Osteocyte (in vitro differentiated cells): ENCODE data around the gene BFSP1. TPM values are rescaled to one million over a fixed set of nuclear protein-coding genes. Genes with fewer than 3 reads are reported as not detected.

Source experiments
- DNase-seq: peaks from one replicate; pipeline ENCODE4 v3.0.0; 2021; ENCODE audit warnings: mixed read lengths; ENCODE audit not compliant: unreplicated experiment; ENCODE audit errors: extremely low spot score
- H3K27ac Mint-ChIP-seq: one replicate; pipeline ENCODE4 v1.8.0; 2021; ENCODE audit warnings: mild to moderate bottlenecking, mixed read lengths; ENCODE audit not compliant: unreplicated experiment
- H3K27me3 Mint-ChIP-seq: one replicate; pipeline ENCODE4 v1.8.0; 2021; ENCODE audit warnings: mixed read lengths; ENCODE audit not compliant: unreplicated experiment
- H3K36me3 Mint-ChIP-seq: one replicate; pipeline ENCODE4 v1.8.0; 2021; ENCODE audit warnings: mixed read lengths; ENCODE audit not compliant: unreplicated experiment
- H3K4me1 Mint-ChIP-seq: one replicate; pipeline ENCODE4 v1.8.0; 2021; ENCODE audit warnings: mixed read lengths; ENCODE audit not compliant: unreplicated experiment
- H3K4me3 Mint-ChIP-seq: one replicate; pipeline ENCODE4 v1.8.0; 2021; ENCODE audit warnings: mild to moderate bottlenecking, moderate library complexity, mixed read lengths; ENCODE audit not compliant: unreplicated experiment
- H3K9me3 Mint-ChIP-seq: one replicate; pipeline ENCODE4 v1.8.0; 2021; ENCODE audit warnings: mixed read lengths; ENCODE audit not compliant: unreplicated experiment
- CTCF ChIP-seq: fragments of 200-600 bp; sonication (generic); IDR thresholded peaks from 2 replicates; pipeline ENCODE4 v1.5.0; 2021; ENCODE audit warnings: antibody characterized with exemption, mild to moderate bottlenecking, moderate library complexity
- total RNA-seq: library from RNA; stranded (reverse); gene quantifications from 2 replicates; pipeline ENCODE4 v1.2.1, GENCODE V29; 2021

BFSP1 gene
- total RNA-seq, 1 donor from 2014 or later, result 13.8 TPM

DNA sequence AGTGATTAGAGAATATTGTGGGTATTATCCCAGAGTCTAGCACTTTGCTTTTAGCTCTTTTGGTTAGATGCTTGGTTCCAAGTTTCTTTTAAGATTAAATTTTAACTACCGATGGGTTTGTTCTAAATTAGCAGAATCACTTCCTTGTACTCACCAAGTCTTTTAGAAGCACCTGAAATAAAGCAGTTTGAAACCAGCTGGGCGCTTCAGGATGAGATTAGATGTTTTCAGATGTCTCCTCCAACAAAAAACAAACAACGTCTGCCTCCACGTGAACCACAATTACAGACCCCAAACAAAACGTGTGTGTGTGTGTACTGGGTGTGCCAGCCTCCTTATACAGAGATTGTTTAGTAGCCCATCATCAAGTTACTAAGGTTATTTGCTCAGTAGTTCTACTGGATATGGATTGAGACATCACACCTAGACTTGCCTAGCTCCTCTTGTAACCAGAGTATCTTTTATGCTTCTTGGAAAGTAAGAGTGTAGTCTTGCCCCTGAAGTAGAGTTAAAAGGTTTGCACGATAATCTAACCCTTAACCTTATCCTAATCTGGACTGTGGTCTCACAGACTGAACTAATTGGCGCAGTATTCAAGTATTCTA lies 41.0 kb upstream of the BFSP1 start:
- Mint-ChIP-seq H3K9me3 (no peaks in the 10 kb centered on the region), H3K4me1 (peaks cover 66% of the 10 kb centered on the region), H3K4me3 (peak overlapping the region; percentile 88), H3K36me3 (peaks cover 10% of the 10 kb centered on the region), H3K27me3 (no peaks in the 10 kb centered on the region), H3K27ac (peak overlapping the region; percentile 89)
- DNase-seq, result no peak
- TF ChIP-seq CTCF, result no peak

- no peaks in the 10 kb centered on the region for H3K27me3 Mint-ChIP-seq
- H3K27ac Mint-ChIP-seq, result peak overlapping the region; percentile 98
- H3K4me1 Mint-ChIP-seq, result peaks cover 62% of the 10 kb centered on the region
- peaks cover 10% of the 10 kb centered on the region for H3K36me3 Mint-ChIP-seq
- TF ChIP-seq CTCF, result no peak
- H3K4me3 Mint-ChIP-seq, result peak overlapping the region; percentile 88
- no peaks in the 10 kb centered on the region for H3K9me3 Mint-ChIP-seq
- DNase-seq, result no peak
Measured at GRCh38 chr20:17571153-17571527, 40.0 kb upstream of the BFSP1 start.

- peak; percentile 85 for DNase-seq
- H3K4me3 Mint-ChIP-seq, result peak overlapping the region; percentile 88
- peaks cover 10% of the 10 kb centered on the region for H3K36me3 Mint-ChIP-seq
- H3K27ac Mint-ChIP-seq, result peak overlapping the region; percentile 98
- H3K9me3 Mint-ChIP-seq, result no peaks in the 10 kb centered on the region
- no peaks in the 10 kb centered on the region for H3K27me3 Mint-ChIP-seq
- TF ChIP-seq CTCF, result peak; percentile 15
- peaks cover 62% of the 10 kb centered on the region for H3K4me1 Mint-ChIP-seq
Measured at GRCh38 chr20:17570347-17571152, 39.4 kb upstream of the BFSP1 start.

GRCh38 chr20:17569616-17570346 lies 38.6 kb upstream of the BFSP1 start, which contains the start of gene DSTN:
Gene DSTN, plus strand, starts transcription at chr20:17570075. Its CDS starts 134 bp downstream, at chr20:17570209.
- peaks cover 63% of the 10 kb centered on the region for H3K4me1 Mint-ChIP-seq
- H3K36me3 Mint-ChIP-seq, result peaks cover 5% of the 10 kb centered on the region
- peak within 1 kb of the TSS; percentile 88 for H3K4me3 Mint-ChIP-seq
- no peak for TF ChIP-seq CTCF
- no peaks in the 10 kb centered on the region for H3K9me3 Mint-ChIP-seq
- peak; percentile 98 for DNase-seq
- H3K27me3 Mint-ChIP-seq, result no peaks in the 10 kb centered on the region
- peak within 1 kb of the TSS; percentile 98 for H3K27ac Mint-ChIP-seq
